ENCODE results near the gene LINGO3.

- TF ChIP-seq SUZ12 (IDR thresholded peaks at IDR 0.05) (no peak), ZNF384 (IDR thresholded peaks at IDR 0.05) (no peak), SP1 (IDR thresholded peaks at IDR 0.05) (no peak), FOXM1 (IDR thresholded peaks at IDR 0.05; ENCODE audit: borderline replicate concordance) (no peak), NFRKB (IDR thresholded peaks at IDR 0.05) (no peak), FOXA1 (IDR thresholded peaks at IDR 0.05) (no peak)
Observed at GRCh38 chr19:2345794-2346663, 38.1 kb upstream of the LINGO3 start.
